GM12873 (cell line): ENCODE data around the gene GGNBP2.

Experiments used
- TF ChIP-seq, protein P1 (sequence below): IDR thresholded peaks from 2 replicates; pipeline ENCODE4 v1.5.1; 2012; ENCODE audit warnings: low read depth, mild to moderate bottlenecking, moderate library complexity, low read length, control low read depth; ENCODE audit not compliant: insufficient read depth; ENCODE audit errors: missing control alignments

Gene GGNBP2

DNA sequence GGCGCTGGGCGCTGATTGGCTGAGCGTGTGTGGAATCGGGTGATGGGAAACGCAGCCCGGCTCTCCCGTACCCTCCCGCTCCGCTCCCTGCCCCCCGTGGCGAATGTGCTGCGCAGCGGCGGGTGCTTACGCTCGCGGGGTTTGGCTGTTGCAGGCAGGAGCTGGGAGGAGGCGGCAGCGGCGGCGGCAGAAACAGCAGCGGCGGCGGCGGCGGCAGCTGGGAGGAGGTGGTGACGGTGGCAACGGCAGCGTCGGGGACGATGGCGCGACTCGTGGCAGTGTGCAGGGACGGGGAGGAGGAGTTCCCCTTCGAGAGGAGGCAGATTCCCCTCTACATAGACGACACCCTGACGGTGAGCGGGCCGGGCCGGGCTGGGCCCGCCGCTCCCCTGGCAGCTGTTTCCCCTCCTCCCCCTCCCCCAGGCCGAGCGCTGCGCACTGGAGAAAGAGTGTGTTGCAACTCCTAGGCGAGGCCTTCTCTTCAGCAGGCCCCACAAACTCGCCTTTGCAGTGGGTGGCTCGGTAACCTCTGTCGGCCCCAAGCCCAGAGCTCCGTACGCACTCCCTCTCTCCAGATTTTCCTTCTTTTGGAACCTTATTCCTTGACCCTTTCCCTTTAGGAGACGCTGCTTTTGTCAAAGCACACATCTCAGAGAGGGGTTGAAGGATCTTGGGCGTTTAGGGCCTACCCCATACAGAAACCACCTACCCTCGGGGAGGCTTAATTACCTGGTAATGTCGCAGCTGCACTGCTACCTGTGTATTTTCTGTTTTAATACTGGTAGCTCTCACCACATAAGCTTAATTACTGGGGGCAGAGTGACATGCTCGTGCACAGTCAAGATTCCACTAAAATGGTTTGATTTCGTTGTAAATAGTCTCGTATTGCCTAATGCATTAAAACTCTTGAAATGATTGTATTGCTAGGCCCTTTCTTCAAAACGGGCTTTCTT, 1.0 kb downstream of the GGNBP2 start:
- TF ChIP-seq, protein P1, sequence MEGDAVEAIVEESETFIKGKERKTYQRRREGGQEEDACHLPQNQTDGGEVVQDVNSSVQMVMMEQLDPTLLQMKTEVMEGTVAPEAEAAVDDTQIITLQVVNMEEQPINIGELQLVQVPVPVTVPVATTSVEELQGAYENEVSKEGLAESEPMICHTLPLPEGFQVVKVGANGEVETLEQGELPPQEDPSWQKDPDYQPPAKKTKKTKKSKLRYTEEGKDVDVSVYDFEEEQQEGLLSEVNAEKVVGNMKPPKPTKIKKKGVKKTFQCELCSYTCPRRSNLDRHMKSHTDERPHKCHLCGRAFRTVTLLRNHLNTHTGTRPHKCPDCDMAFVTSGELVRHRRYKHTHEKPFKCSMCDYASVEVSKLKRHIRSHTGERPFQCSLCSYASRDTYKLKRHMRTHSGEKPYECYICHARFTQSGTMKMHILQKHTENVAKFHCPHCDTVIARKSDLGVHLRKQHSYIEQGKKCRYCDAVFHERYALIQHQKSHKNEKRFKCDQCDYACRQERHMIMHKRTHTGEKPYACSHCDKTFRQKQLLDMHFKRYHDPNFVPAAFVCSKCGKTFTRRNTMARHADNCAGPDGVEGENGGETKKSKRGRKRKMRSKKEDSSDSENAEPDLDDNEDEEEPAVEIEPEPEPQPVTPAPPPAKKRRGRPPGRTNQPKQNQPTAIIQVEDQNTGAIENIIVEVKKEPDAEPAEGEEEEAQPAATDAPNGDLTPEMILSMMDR = peak; percentile 18

DNA sequence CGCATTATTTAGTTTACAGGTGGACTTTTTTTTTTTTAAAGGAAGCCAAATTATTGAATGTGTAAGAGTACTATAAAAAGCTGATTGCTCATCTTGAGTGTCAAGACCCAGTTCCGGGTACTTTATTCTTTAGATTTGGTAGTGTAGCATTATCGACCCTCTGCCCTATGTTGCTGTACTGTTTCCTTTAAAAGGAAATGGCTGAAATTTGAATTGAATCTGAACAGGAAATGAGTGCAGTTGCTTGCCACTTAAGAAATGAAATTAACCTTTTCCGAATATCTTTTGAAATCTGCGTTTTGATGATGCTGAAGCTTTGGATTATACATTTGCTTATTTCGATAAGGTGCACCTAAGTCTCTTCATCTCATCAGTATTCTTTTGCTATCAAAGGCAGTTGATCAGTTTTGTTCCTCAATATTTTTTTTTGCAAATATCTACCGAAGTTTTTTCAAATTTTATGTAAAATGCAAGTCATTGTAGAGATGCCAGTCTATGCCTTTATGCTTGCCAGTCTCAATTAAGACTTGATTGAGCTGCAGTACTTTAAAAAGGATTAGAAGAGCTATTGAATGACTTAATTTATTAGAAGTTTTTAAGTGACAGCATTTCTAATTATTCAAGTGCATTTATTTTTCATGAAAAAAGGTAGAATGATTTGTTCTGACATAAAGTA, 1.8 kb downstream of the GGNBP2 start:
- TF ChIP-seq, protein P1 = no peak

DNA sequence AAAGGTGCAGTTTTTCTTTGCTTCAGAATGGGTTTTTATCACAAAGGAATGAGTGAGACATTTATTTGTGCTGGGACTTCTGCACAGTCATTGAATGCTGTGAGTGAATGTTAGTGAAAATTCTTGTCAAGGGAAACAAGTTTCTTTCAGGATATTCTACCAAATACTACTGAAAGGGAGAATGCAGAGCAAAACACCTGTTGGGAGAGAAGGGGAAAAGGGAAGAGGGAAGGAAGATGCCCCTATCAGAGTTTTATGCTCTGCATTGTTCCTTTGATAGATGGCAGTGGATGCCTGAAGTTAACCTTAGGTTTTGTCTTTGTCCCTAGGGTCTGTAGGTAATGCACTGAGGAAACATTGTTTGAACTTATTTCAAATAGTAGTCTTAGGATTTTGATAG, 3.1 kb downstream of the GGNBP2 start:
- TF ChIP-seq, protein P1 = no peak

DNA sequence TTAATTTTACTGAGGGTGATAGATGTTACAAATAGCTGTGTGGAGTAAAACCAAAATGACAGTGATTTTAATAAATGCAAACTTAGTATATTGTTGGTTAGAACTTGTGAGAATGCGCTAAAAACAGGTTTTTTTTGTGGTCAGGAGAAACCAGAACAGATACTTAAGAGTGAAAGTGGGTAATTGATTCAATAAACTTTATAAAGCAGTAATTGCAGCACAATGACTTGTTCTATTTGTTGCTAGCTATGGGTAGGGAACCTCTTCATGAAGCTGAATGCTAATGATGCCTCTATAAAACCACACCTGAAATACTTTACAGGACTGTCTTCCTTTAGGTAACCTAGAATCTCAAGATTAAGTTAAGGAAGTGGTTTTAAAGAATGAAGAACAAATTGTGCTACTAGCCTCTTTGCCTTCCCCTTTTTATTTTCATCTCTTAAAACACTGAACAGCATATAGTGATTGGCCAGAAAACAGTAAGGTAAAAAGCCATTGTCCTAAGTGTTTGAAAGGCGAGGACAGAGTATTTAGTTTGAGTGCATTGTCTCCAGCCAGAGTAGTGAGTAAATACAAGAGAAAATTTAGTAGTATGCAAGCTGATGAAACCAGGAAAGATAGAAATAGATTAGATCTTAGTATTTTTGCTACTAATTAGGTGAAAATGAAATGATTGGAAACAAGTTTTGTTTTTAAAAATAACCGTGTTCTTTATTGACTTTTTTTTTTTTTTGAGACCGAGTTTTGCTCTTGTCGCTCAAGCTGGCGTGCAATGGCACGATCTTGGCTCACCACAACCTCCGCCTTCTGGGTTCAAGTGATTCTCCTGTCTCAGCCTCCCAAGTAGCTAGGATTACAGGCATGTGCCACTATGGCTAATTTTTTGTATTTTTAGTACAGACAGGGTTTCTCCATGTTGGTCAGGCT, 6.0 kb downstream of the GGNBP2 start:
- TF ChIP-seq, protein P1 = no peak

DNA sequence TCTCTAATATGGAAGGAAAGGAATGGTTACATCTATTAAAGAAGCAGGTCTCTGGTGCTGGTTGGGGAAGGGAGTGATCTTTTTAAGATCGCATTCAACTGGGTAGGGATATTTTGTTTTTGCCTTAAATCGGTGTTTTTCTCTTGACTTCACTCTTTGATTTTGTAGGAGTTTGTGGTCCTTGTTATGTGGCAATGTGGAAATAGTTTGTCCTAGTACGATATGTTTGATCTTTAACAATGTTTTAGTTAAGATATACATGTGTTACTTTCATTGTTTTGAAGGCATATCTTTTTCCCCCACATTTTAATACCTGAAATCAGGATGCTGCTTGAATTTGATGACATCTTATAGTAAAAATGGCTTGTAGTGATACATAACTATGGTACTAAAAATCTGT, 8.7 kb downstream of the GGNBP2 start:
- TF ChIP-seq, protein P1 = no peak

DNA sequence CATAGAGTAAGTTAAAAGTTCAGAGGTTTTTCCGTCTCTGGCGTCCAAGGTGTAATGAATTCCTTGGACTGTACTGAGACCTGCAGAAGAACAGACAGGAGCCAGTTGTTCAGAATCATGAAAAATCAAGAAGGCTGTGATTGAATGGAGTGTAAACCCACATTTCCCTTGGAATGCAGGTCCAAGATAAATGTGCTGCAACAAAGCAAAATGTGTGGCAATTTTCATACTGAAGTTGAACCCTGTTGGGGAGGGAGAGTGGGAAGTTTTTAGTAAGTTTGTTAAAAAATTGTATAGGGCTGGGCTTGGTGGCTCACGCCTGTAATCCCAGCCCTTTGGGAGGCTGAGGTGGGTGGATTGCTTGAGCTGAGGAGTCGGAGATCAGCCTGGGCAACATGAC, 21.4 kb downstream of the GGNBP2 start:
- TF ChIP-seq, protein P1 = no peak
